ENCODE results near the gene ARFGEF2. TPM values are rescaled to one million over a fixed set of nuclear protein-coding genes. Genes with fewer than 3 reads are reported as not detected.

The ARFGEF2 gene
- total RNA-seq, 6 donors from 2014 or later, result 22.4 to 94.3 (median 32.2) TPM

DNA sequence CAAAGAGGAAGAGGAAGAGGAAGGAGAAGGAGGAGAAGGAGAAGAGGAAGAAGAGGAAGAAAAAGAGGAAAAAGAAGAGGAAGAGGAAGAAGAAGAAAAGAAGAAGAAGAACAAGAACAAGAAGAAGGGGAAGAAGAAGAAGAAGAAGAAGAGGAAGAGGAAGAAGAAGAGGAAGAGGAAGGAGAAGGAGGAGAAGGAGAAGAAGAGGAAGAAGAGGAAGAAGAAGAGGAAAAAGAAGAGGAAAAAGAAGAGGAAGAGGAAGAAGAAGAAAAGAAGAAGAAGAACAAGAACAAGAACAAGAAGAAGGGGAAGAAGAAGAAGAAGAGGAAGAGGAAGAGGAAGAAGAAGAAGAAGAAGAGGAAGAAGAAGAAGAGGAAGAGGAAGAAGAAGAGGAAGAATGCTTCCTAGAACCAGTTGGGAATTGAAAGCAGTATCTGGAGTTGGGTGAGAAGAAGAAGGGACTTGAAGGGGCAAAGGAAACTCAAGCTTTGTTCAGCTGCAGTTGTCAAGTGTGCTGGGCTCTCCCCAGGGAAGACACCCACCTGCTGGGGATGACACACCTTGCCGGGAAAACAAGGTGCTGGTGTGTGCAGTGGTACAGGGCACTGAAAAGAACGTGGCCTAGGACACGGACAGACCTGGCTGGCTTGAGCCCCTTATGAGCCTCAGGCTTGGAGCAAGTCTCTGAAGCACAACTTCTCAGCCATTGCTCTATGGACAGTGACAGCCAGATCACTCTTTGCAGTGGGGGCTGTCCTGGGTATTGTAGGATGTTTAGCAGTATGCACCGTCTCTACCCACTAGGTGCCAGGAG, 30.1 kb upstream of the ARFGEF2 start:
- no peaks in the 10 kb centered on the region for H3K9me3 ChIP-seq
- ATAC-seq (ENCODE audit: low FRiP score in 2 of 2) (no peak), DNase-seq (no peak)
- TF ChIP-seq EP300 (IDR thresholded peaks at IDR 0.05) (no peak), POLR2A (IDR thresholded peaks at IDR 0.05) (no peak), POLR2AphosphoS5 (IDR thresholded peaks at IDR 0.05) (no peak)
- TF ChIP-seq, protein P1, sequence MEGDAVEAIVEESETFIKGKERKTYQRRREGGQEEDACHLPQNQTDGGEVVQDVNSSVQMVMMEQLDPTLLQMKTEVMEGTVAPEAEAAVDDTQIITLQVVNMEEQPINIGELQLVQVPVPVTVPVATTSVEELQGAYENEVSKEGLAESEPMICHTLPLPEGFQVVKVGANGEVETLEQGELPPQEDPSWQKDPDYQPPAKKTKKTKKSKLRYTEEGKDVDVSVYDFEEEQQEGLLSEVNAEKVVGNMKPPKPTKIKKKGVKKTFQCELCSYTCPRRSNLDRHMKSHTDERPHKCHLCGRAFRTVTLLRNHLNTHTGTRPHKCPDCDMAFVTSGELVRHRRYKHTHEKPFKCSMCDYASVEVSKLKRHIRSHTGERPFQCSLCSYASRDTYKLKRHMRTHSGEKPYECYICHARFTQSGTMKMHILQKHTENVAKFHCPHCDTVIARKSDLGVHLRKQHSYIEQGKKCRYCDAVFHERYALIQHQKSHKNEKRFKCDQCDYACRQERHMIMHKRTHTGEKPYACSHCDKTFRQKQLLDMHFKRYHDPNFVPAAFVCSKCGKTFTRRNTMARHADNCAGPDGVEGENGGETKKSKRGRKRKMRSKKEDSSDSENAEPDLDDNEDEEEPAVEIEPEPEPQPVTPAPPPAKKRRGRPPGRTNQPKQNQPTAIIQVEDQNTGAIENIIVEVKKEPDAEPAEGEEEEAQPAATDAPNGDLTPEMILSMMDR (IDR thresholded peaks at IDR 0.05), result no peak
- H3K4me3 ChIP-seq, result no peak overlapping the region
- H3K4me1 ChIP-seq, result peaks cover 0 to 8% (median 4%) of the 10 kb centered on the region in 4 donors
- peak overlapping the region in 1 of 4 donors; percentile 40 for H3K27ac ChIP-seq
- no peaks in the 10 kb centered on the region for H3K27me3 ChIP-seq
- 76 to 84% methylated on average over 3 to 4 of the region's 4 CpGs for WGBS, 2 donors
- no peaks in the 10 kb centered on the region for H3K36me3 ChIP-seq

GRCh38 chr20:48892049-48892470, 29.5 kb upstream of the ARFGEF2 start:
- TF ChIP-seq EP300 (IDR thresholded peaks at IDR 0.05) (no peak), POLR2AphosphoS5 (IDR thresholded peaks at IDR 0.05) (no peak), POLR2A (IDR thresholded peaks at IDR 0.05) (no peak)
- TF ChIP-seq, protein P1 (IDR thresholded peaks at IDR 0.05), result no peak
- no peak overlapping the region for H3K4me3 ChIP-seq
- DNase-seq (no peak), ATAC-seq (ENCODE audit: low FRiP score in 2 of 2) (no peak)
- no peak overlapping the region for H3K27ac ChIP-seq
- no peaks in the 10 kb centered on the region for H3K9me3 ChIP-seq
- H3K27me3 ChIP-seq, result no peaks in the 10 kb centered on the region
- H3K4me1 ChIP-seq, result peaks cover 0 to 8% (median 4%) of the 10 kb centered on the region in 4 donors
- WGBS, 2 donors, result 80 to 82% methylated on average over 3 of the region's 3 CpGs
- H3K36me3 ChIP-seq, result no peaks in the 10 kb centered on the region

- H3K4me3 ChIP-seq, result no peak overlapping the region
- H3K4me1 ChIP-seq, result peaks cover 0 to 8% (median 4%) of the 10 kb centered on the region in 4 donors
- TF ChIP-seq EP300 (IDR thresholded peaks at IDR 0.05) (no peak), POLR2AphosphoS5 (IDR thresholded peaks at IDR 0.05) (no peak), POLR2A (IDR thresholded peaks at IDR 0.05) (no peak)
- TF ChIP-seq, protein P1 (IDR thresholded peaks at IDR 0.05), result no peak
- no peak for ATAC-seq (ENCODE audit: low FRiP score in 2 of 2)
- H3K36me3 ChIP-seq, result no peaks in the 10 kb centered on the region
- no peaks in the 10 kb centered on the region for H3K27me3 ChIP-seq
- no peak for DNase-seq
- 67 to 81% methylated on average over 2 of the region's 2 CpGs for WGBS, 2 donors
- no peak overlapping the region for H3K27ac ChIP-seq
- H3K9me3 ChIP-seq, result no peaks in the 10 kb centered on the region
These were observed 28.6 kb upstream of the ARFGEF2 start for GRCh38 chr20:48892891-48893290.

DNA sequence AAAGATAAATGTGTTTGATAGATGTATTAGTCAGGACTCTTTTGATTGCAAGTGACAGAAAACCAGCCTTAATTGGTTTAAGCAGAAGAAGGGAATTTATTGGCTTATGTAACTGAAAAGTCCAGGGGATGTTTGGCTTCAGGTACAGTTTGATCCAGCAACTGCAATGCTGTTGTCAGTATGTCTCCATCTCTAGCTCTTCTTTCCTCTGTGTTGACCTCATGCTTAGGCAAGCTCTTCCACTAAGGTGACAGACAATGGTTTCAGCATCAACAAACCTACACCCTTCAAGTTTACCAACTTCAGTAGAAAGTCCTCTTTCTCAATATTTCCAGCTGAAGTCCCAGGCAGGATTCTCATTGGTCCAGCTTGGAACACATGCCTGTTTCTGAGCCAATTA, 28.1 kb upstream of the ARFGEF2 start:
- TF ChIP-seq POLR2A (IDR thresholded peaks at IDR 0.05), result no peak
- no peak for TF ChIP-seq EP300 (IDR thresholded peaks at IDR 0.05)
- TF ChIP-seq, protein P1 (IDR thresholded peaks at IDR 0.05), result no peak
- no peak for TF ChIP-seq POLR2AphosphoS5 (IDR thresholded peaks at IDR 0.05)
- no peaks in the 10 kb centered on the region for H3K9me3 ChIP-seq
- no peaks in the 10 kb centered on the region for H3K27me3 ChIP-seq
- no peaks in the 10 kb centered on the region for H3K36me3 ChIP-seq
- ATAC-seq (ENCODE audit: low FRiP score in 2 of 2), result no peak
- DNase-seq, result no peak
- H3K4me1 ChIP-seq, result peaks cover 0 to 8% (median 4%) of the 10 kb centered on the region in 4 donors
- no peak overlapping the region for H3K27ac ChIP-seq
- no peak overlapping the region for H3K4me3 ChIP-seq
